Stimulated activated CD8-positive, alpha-beta memory T cell treated with anti-CD3 and anti-CD28 coated beads, Interleukin-4, amount 100 ng/mL, for 4 hours (primary cell): ENCODE data around the gene CCDC102B.
"Not testable (repeated sequence)": the region's sequence is repeated elsewhere in the genome, so short reads cannot be mapped to it uniquely, and the experiment has no call there.

Source experiments
- DNase-seq, 2 donors: peaks; one replicate each; pipeline ENCODE4 v3.0.0-alpha.2; 2020; ENCODE audit warnings: low read depth in 2 of 2, low spot score in 1 of 2

CCDC102B gene

GRCh38 chr18:68893354-68893753 is 95.5 kb downstream of the CCDC102B start:
- no peak for DNase-seq

GRCh38 chr18:68897286-68897685 is 99.4 kb downstream of the CCDC102B start:
- no peak for DNase-seq

GRCh38 chr18:68909579-68909978 is 111.7 kb downstream of the CCDC102B start:
- DNase-seq, result no peak

GRCh38 chr18:68915061-68915460 is 117.2 kb downstream of the CCDC102B start:
- no peak for DNase-seq

GRCh38 chr18:68916734-68917133 is 118.9 kb downstream of the CCDC102B start:
- no peak for DNase-seq

GRCh38 chr18:68918216-68918615 is 120.3 kb downstream of the CCDC102B start:
- DNase-seq, result no peak

GRCh38 chr18:68919900-68920299 is 122.0 kb downstream of the CCDC102B start:
- no peak for DNase-seq

- no peak for DNase-seq
These were observed 124.5 kb downstream of the CCDC102B start for GRCh38 chr18:68922392-68922791.

GRCh38 chr18:68925268-68925667 is 127.4 kb downstream of the CCDC102B start:
- no peak for DNase-seq

GRCh38 chr18:68928762-68929675 is 131.1 kb downstream of the CCDC102B start:
- no peak for DNase-seq

GRCh38 chr18:68935686-68936085 is 137.8 kb downstream of the CCDC102B start:
- DNase-seq, result no peak

GRCh38 chr18:68937029-68937599 is 139.2 kb downstream of the CCDC102B start:
- DNase-seq, result no peak

- DNase-seq, result no peak
These were observed 142.2 kb downstream of the CCDC102B start for GRCh38 chr18:68940039-68940438.

- DNase-seq, result no peak
These were observed 142.9 kb downstream of the CCDC102B start for GRCh38 chr18:68940754-68941153.

GRCh38 chr18:68942230-68942629 is 144.3 kb downstream of the CCDC102B start:
- no peak for DNase-seq

GRCh38 chr18:68943861-68944260 is 146.0 kb downstream of the CCDC102B start:
- not testable (repeated sequence) for DNase-seq

GRCh38 chr18:68944330-68944729 is 146.4 kb downstream of the CCDC102B start:
- DNase-seq, result no peak

- no peak for DNase-seq
These were observed 146.9 kb downstream of the CCDC102B start for GRCh38 chr18:68944826-68945225.

GRCh38 chr18:68948622-68949021 is 150.7 kb downstream of the CCDC102B start:
- DNase-seq, result no peak

GRCh38 chr18:68954738-68955137 is 156.9 kb downstream of the CCDC102B start:
- no peak for DNase-seq

- DNase-seq, result no peak
These were observed 158.8 kb downstream of the CCDC102B start for GRCh38 chr18:68956650-68957049.

GRCh38 chr18:68960355-68960754 is 162.5 kb downstream of the CCDC102B start:
- DNase-seq, result no peak

- no peak for DNase-seq
These were observed 164.7 kb downstream of the CCDC102B start for GRCh38 chr18:68962623-68963022.
